ENCODE measurements around the gene SH3RF3.

- TF ChIP-seq CTCF (IDR thresholded peaks at IDR 0.05; ENCODE audit: low read depth, low read length), result no peak
- no peak for TF ChIP-seq POLR2A (IDR thresholded peaks at IDR 0.05; ENCODE audit: extremely low read depth, insufficient read length)
- no peak for TF ChIP-seq MYC (IDR thresholded peaks at IDR 0.05; ENCODE audit: low read depth, low read length)
- no peak for TF ChIP-seq MAX (IDR thresholded peaks at IDR 0.05; ENCODE audit: low read depth, low read length)
Observed at GRCh38 chr2:109392140-109392539, 263.1 kb downstream of the SH3RF3 start.

All from NB4 (cell line).